ENCODE results near the gene PCSK1. TPM values are rescaled to one million over a fixed set of nuclear protein-coding genes. Genes with fewer than 3 reads are reported as not detected.

PCSK1 gene
- polyA plus RNA-seq, 3 donors: not detected

DNA sequence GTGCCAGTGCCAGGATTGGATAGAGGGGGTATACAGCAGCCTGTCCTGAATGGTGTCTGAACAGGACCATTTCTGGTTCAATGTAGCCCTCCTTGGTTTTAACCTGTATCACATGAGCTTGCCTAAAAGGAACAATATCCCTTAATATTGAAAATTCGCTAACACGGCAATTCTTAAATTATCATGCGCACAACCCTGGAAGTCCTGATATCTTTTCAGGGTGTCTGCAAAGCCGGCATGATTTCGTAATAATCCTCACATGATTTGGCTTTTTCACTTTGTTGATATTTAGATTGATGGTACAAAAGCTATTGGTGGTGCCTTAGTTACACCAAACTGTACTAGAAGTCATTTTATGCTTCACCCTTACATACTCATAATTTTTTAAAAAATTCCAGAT is 53.2 kb downstream of the PCSK1 start:
- DNase-seq: no peak
- WGBS (ENCODE audit: insufficient coverage): no CpG with 5 or more reads among the region's 5 CpGs
- no peaks in the 10 kb centered on the region for H3K9me3 ChIP-seq (replicated peaks in 1 of 2; ENCODE audit: control insufficient read depth in 1 of 2, insufficient read depth in 1 of 2, low read length in 2 of 2)
- Mint-ChIP-seq H3K9me3 (no peaks in the 10 kb centered on the region), H3K27me3 (ENCODE audit: low read depth in 3 of 3) (peaks cover 0 to 8% (median 7%) of the 10 kb centered on the region in 3 donors), H3K27ac (no peak overlapping the region), H3K36me3 (no peaks in the 10 kb centered on the region), H3K4me1 (no peaks in the 10 kb centered on the region), H3K4me3 (no peak overlapping the region)
- H2AFZ ChIP-seq (ENCODE audit: insufficient read depth, low read depth, low read length, poor library complexity, severe bottlenecking): no peak overlapping the region
- intact Hi-C loops (cut with micrococcal nuclease): no loop called here
- no peak overlapping the region for H3K4me3 ChIP-seq (replicated peaks in 1 of 3; ENCODE audit: low read depth in 2 of 3, low read length in 3 of 3)
- no peak overlapping the region for H3K4me2 ChIP-seq (replicated peaks; ENCODE audit: extremely low read depth, low read length, poor library complexity, severe bottlenecking)
- no peak overlapping the region for H3K27ac ChIP-seq (ENCODE audit: low read depth in 1 of 2, low read length in 2 of 2)
- no peaks in the 10 kb centered on the region for H3K27me3 ChIP-seq (ENCODE audit: control insufficient read depth in 2 of 2, insufficient read depth in 2 of 2, low read length in 2 of 2)
- no peaks in the 10 kb centered on the region for H3K36me3 ChIP-seq (replicated peaks in 1 of 2; ENCODE audit: control insufficient read depth in 1 of 2, insufficient read depth in 2 of 2, low read length in 2 of 2)
- TF ChIP-seq, protein P1, sequence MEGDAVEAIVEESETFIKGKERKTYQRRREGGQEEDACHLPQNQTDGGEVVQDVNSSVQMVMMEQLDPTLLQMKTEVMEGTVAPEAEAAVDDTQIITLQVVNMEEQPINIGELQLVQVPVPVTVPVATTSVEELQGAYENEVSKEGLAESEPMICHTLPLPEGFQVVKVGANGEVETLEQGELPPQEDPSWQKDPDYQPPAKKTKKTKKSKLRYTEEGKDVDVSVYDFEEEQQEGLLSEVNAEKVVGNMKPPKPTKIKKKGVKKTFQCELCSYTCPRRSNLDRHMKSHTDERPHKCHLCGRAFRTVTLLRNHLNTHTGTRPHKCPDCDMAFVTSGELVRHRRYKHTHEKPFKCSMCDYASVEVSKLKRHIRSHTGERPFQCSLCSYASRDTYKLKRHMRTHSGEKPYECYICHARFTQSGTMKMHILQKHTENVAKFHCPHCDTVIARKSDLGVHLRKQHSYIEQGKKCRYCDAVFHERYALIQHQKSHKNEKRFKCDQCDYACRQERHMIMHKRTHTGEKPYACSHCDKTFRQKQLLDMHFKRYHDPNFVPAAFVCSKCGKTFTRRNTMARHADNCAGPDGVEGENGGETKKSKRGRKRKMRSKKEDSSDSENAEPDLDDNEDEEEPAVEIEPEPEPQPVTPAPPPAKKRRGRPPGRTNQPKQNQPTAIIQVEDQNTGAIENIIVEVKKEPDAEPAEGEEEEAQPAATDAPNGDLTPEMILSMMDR (IDR thresholded peaks at IDR 0.05): no peak
- H4K20me1 ChIP-seq (ENCODE audit: insufficient read depth, low read length): no peaks in the 10 kb centered on the region
- no peaks in the 10 kb centered on the region for H3K4me1 ChIP-seq (ENCODE audit: control insufficient read depth in 1 of 2, insufficient read depth in 2 of 2, low read length in 2 of 2)
- no peaks in the 10 kb centered on the region for H3K79me2 ChIP-seq (ENCODE audit: insufficient read depth, low read length)
- H3K9ac ChIP-seq (ENCODE audit: insufficient read depth, low read length, poor library complexity, severe bottlenecking): no peak overlapping the region

DNA sequence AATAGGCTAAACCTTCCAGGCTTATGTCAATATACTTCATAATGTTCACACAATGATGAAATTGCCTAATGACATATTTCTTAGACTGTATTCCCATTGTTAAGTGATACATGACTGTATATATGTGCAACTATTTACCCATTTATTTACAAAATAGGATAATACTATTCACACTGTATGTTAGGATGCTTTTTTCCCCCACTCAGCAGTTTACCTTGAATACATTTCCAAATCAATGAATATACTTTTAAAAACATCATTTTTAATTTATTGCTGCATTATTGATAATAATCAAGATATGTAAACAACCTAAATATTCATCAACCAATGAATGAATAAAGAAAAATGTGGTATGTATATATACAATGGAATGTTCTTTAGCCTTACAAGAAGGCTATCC is 55.5 kb downstream of the PCSK1 start:
- Mint-ChIP-seq H3K27ac (no peak overlapping the region), H3K4me3 (no peak overlapping the region), H3K9me3 (no peaks in the 10 kb centered on the region), H3K36me3 (no peaks in the 10 kb centered on the region), H3K4me1 (no peaks in the 10 kb centered on the region), H3K27me3 (ENCODE audit: low read depth in 3 of 3) (peaks cover under 1 to 11% (median 9%) of the 10 kb centered on the region in 3 donors)
- Histone ChIP-seq H3K27me3 (ENCODE audit: control insufficient read depth in 2 of 2, insufficient read depth in 2 of 2, low read length in 2 of 2) (no peaks in the 10 kb centered on the region), H3K9ac (ENCODE audit: insufficient read depth, low read length, poor library complexity, severe bottlenecking) (no peak overlapping the region), H4K20me1 (ENCODE audit: insufficient read depth, low read length) (no peaks in the 10 kb centered on the region), H3K27ac (ENCODE audit: low read depth in 1 of 2, low read length in 2 of 2) (no peak overlapping the region), H3K79me2 (ENCODE audit: insufficient read depth, low read length) (no peaks in the 10 kb centered on the region), H3K9me3 (replicated peaks in 1 of 2; ENCODE audit: control insufficient read depth in 1 of 2, insufficient read depth in 1 of 2, low read length in 2 of 2) (no peaks in the 10 kb centered on the region), H2AFZ (ENCODE audit: insufficient read depth, low read depth, low read length, poor library complexity, severe bottlenecking) (no peak overlapping the region), H3K4me1 (ENCODE audit: control insufficient read depth in 1 of 2, insufficient read depth in 2 of 2, low read length in 2 of 2) (no peaks in the 10 kb centered on the region), H3K4me3 (replicated peaks in 1 of 3; ENCODE audit: low read depth in 2 of 3, low read length in 3 of 3) (no peak overlapping the region), H3K4me2 (replicated peaks; ENCODE audit: extremely low read depth, low read length, poor library complexity, severe bottlenecking) (no peak overlapping the region), H3K36me3 (replicated peaks in 1 of 2; ENCODE audit: control insufficient read depth in 1 of 2, insufficient read depth in 2 of 2, low read length in 2 of 2) (no peaks in the 10 kb centered on the region)
- TF ChIP-seq, protein P1 (IDR thresholded peaks at IDR 0.05): no peak
- intact Hi-C loops (cut with micrococcal nuclease): no loop called here
- no peak for DNase-seq

Measured in CD14-positive monocyte (primary cell).